H9 (cell line): Measurements from ENCODE around the gene DTX4. TPM values are rescaled to one million over a fixed set of nuclear protein-coding genes. Genes with fewer than 3 reads are reported as not detected.

Experiments used
- DNase-seq: peaks from one replicate; pipeline ENCODE4 v3.0.0-alpha.2; 2017
- H2AFZ ChIP-seq: one replicate; pipeline ENCODE4 v1.6.1; 2013; ENCODE audit warnings: mild to moderate bottlenecking, low read length, control low read depth, moderate library complexity
- H2AK5ac ChIP-seq: 2 replicates; pipeline ENCODE4 v1.6.1; 2013; ENCODE audit warnings: low read length, control low read depth, mixed read lengths; ENCODE audit not compliant: insufficient read length
- H2BK120ac ChIP-seq: one replicate; pipeline ENCODE4 v1.6.1; 2013; ENCODE audit warnings: low read depth, mild to moderate bottlenecking, low read length, control low read depth, inconsistent platforms; ENCODE audit not compliant: poor library complexity, severe bottlenecking
- H2BK12ac ChIP-seq: 2 replicates; pipeline ENCODE4 v1.6.1; 2013; ENCODE audit warnings: low read length, control low read depth, mixed read lengths, low read depth; ENCODE audit not compliant: insufficient read length
- H2BK15ac ChIP-seq: 2 replicates; pipeline ENCODE4 v1.6.1; 2013; ENCODE audit warnings: low read depth, low read length, control low read depth
- H2BK20ac ChIP-seq: one replicate; pipeline ENCODE4 v1.6.1; 2013; ENCODE audit warnings: low read depth, mild to moderate bottlenecking, low read length, control low read depth, inconsistent platforms; ENCODE audit not compliant: poor library complexity, severe bottlenecking
- H2BK5ac ChIP-seq: 2 replicates; pipeline ENCODE4 v1.6.1; 2013; ENCODE audit warnings: low read length, control low read depth, mixed read lengths; ENCODE audit not compliant: insufficient read length
- H3K14ac ChIP-seq: 2 replicates; pipeline ENCODE4 v1.6.1; 2013; ENCODE audit warnings: low read length, control low read depth; ENCODE audit not compliant: insufficient read depth
- H3K18ac ChIP-seq: 2 replicates; pipeline ENCODE4 v1.6.1; 2013; ENCODE audit warnings: low read depth, mild to moderate bottlenecking, mixed read lengths, low read length, control low read depth; ENCODE audit not compliant: insufficient read length
- H3K23ac ChIP-seq: 2 replicates; pipeline ENCODE4 v1.6.1; 2013; ENCODE audit warnings: low read length, control low read depth, mixed read lengths, low read depth; ENCODE audit not compliant: insufficient read length
- H3K23me2 ChIP-seq: 2 replicates; pipeline ENCODE4 v1.6.1; 2013; ENCODE audit warnings: low read depth, mild to moderate bottlenecking, mixed read lengths, low read length, control low read depth; ENCODE audit not compliant: insufficient read length, poor library complexity, severe bottlenecking
- H3K27ac ChIP-seq: 2 replicates; pipeline ENCODE4 v1.5.1; 2013; ENCODE audit warnings: low read length, control low read depth, mixed read lengths, low read depth; ENCODE audit not compliant: insufficient read length
- H3K27me3 ChIP-seq: 2 replicates; pipeline ENCODE4 v1.6.1; 2013; ENCODE audit warnings: low read length, control low read depth, inconsistent platforms; ENCODE audit not compliant: insufficient read depth
- H3K4ac ChIP-seq: 2 replicates; pipeline ENCODE4 v1.6.1; 2013; ENCODE audit warnings: low read depth, mild to moderate bottlenecking, control low read depth, inconsistent platforms, low read length, moderate library complexity
- H3K4me1 ChIP-seq: 2 replicates; pipeline ENCODE4 v1.6.1; 2013; ENCODE audit warnings: low read length, control low read depth, inconsistent platforms; ENCODE audit not compliant: insufficient read depth
- H3K4me2 ChIP-seq: 2 replicates; pipeline ENCODE4 v1.6.1; 2013; ENCODE audit warnings: low read length, control low read depth, mixed read lengths; ENCODE audit not compliant: insufficient read length, insufficient read depth
- H3K56ac ChIP-seq: 2 replicates; pipeline ENCODE4 v1.6.1; 2013; ENCODE audit warnings: low read depth, mild to moderate bottlenecking, mixed read lengths, low read length, control low read depth; ENCODE audit not compliant: insufficient read length
- H3K79me1 ChIP-seq: 2 replicates; pipeline ENCODE4 v1.6.1; 2013; ENCODE audit warnings: low read depth, mild to moderate bottlenecking, moderate library complexity, low read length, control low read depth, inconsistent platforms; ENCODE audit not compliant: insufficient read depth, poor library complexity, severe bottlenecking
- H3K79me2 ChIP-seq: 2 replicates; pipeline ENCODE4 v1.6.1; 2013; ENCODE audit warnings: low read length, control low read depth, inconsistent platforms; ENCODE audit not compliant: insufficient read depth
- H3K9ac ChIP-seq: 2 replicates; pipeline ENCODE4 v1.6.1; 2013; ENCODE audit warnings: low read length, control low read depth, mixed read lengths; ENCODE audit not compliant: insufficient read length; ENCODE audit errors: extremely low read depth
- H3K9me3 ChIP-seq: one replicate; pipeline ENCODE4 v1.6.1; 2013; ENCODE audit warnings: low read depth, low read length, inconsistent platforms; ENCODE audit not compliant: control insufficient read depth
- H3T11ph ChIP-seq: one replicate; pipeline ENCODE4 v1.6.1; 2013; ENCODE audit warnings: mild to moderate bottlenecking, low read length, control low read depth, inconsistent platforms
- H4K20me1 ChIP-seq: one replicate; pipeline ENCODE4 v1.6.1; 2013; ENCODE audit not compliant: control insufficient read depth, insufficient read length, insufficient read depth
- H4K5ac ChIP-seq: 2 replicates; pipeline ENCODE4 v1.6.1; 2013; ENCODE audit warnings: low read depth, mild to moderate bottlenecking, mixed read lengths, low read length, control low read depth; ENCODE audit not compliant: insufficient read length
- H4K8ac ChIP-seq: replicated peaks from 2 replicates; pipeline ENCODE4 v1.6.1; 2013; ENCODE audit warnings: low read length, control low read depth, mixed read lengths, low read depth; ENCODE audit not compliant: insufficient read length
- H4K91ac ChIP-seq: 2 replicates; pipeline ENCODE4 v1.6.1; 2013; ENCODE audit warnings: low read depth, mild to moderate bottlenecking, moderate library complexity, mixed read lengths, low read length, control low read depth; ENCODE audit not compliant: insufficient read length
- H3K27ac Mint-ChIP-seq, 3 experiments: 2 replicates in 2 of 3; 3 replicates in 1 of 3; pipeline ENCODE4 v1.8.0; 2020 to 2021; ENCODE audit warnings: mixed read lengths in 3 of 3, mild to moderate bottlenecking in 1 of 3, moderate library complexity in 1 of 3
- H3K27me3 Mint-ChIP-seq: 2 replicates; pipeline ENCODE4 v1.8.0; 2021; ENCODE audit warnings: low read depth, mild to moderate bottlenecking, moderate library complexity, mixed read lengths
- H3K36me3 Mint-ChIP-seq, 3 experiments: 2 replicates in 2 of 3; 3 replicates in 1 of 3; pipeline ENCODE4 v1.8.0; 2020 to 2021; ENCODE audit warnings: low read depth in 3 of 3, mixed read lengths in 3 of 3; ENCODE audit not compliant: insufficient read depth in 1 of 3
- H3K4me1 Mint-ChIP-seq, 2 experiments: 2 replicates each; pipeline ENCODE4 v1.8.0; 2020; ENCODE audit warnings: mixed read lengths in 2 of 2
- H3K4me3 Mint-ChIP-seq, 2 experiments: 2 replicates in 1 of 2; 3 replicates in 1 of 2; pipeline ENCODE4 v1.8.0; 2020 to 2021; ENCODE audit warnings: mild to moderate bottlenecking in 2 of 2, mixed read lengths in 2 of 2, moderate library complexity in 1 of 2
- H3K9me3 Mint-ChIP-seq, 2 experiments: 2 replicates in 1 of 2; 3 replicates in 1 of 2; pipeline ENCODE4 v1.8.0; 2020; ENCODE audit warnings: mild to moderate bottlenecking in 2 of 2, mixed read lengths in 2 of 2, moderate library complexity in 1 of 2
- WGBS: extraction: QIAGEN DNeasy Blood & Tissue Kit; methylation state at CpG from one replicate; pipeline ENCODE4 v1.1.7; 2013; ENCODE audit warnings: missing lambda C conversion rate, low lambda C conversion rate, mixed read lengths; ENCODE audit not compliant: insufficient read length; ENCODE audit errors: extremely low coverage; 5-methylcytosine and 5-hydroxymethylcytosine counted together
- total RNA-seq: library from RNA; stranded (reverse); gene quantifications from 2 replicates; pipeline ENCODE4 v1.2.1, GENCODE V29; 2021
- TF ChIP-seq, protein P1 (sequence below): fragments of 200-600 bp; sonication (generic); conservative IDR thresholded peaks from 3 replicates; pipeline ENCODE4 v1.8.0; 2021; ENCODE audit warnings: antibody characterized with exemption, mild to moderate bottlenecking

Gene DTX4
- total RNA-seq, 1 experiment from 2014 or later: 13.0 TPM

DNA sequence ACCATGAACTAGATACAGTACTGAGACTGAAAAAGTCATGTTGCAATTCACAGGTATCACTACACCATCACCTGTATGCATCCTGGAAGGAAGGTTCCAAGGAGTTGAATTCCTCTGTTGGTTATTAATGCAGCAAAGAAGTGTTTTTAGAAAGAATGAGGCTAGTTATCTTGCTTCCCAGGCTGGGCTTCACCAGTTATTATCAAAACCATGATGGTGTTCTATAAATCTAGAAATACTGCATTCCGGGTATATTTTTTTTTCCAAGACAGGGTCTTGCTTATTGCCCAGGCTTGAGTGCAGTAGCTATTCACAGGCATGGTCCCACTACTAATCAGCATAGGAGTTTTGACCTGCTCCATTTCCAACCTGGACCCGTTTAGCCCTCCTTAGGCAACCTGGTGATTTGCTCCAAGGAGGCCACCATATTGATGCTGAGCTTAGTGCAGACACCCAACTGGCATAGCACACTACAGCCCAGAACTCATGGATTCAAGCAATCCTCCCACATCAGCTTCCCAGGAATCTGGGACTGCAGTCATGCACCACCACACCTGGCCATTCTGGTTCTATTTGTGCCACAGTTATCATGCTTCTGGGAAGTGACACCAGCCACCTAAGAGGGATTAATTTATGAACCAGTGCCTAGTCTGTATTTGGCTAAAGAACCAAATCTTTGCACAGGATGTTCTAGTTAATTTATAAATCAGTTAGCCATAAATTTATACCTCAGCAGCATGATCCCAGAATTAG is 42.4 kb downstream of the DTX4 start:
- Histone ChIP-seq H2BK12ac (no peak overlapping the region), H3K23ac (no peak overlapping the region), H3K14ac (no peak overlapping the region), H3T11ph (no peak overlapping the region), H2BK20ac (no peak overlapping the region), H3K56ac (no peak overlapping the region), H3K18ac (no peak overlapping the region), H3K79me1 (no peaks in the 10 kb centered on the region), H2AFZ (no peak overlapping the region), H3K23me2 (no peaks in the 10 kb centered on the region), H4K91ac (no peak overlapping the region), H2BK5ac (no peak overlapping the region), H4K5ac (no peak overlapping the region), H2BK120ac (no peak overlapping the region), H2BK15ac (no peak overlapping the region), H3K4me1 (no peaks in the 10 kb centered on the region), H4K8ac (no peak overlapping the region), H3K27me3 (no peaks in the 10 kb centered on the region), H3K4me2 (no peak overlapping the region), H3K9ac (no peak overlapping the region), H4K20me1 (no peaks in the 10 kb centered on the region), H3K9me3 (no peaks in the 10 kb centered on the region), H3K27ac (no peak overlapping the region), H3K79me2 (no peaks in the 10 kb centered on the region), H3K4ac (no peak overlapping the region), H2AK5ac (no peak overlapping the region)
- H3K36me3 Mint-ChIP-seq: no peaks in the 10 kb centered on the region
- H3K4me3 Mint-ChIP-seq: no peak overlapping the region
- no peak overlapping the region for H3K27ac Mint-ChIP-seq
- TF ChIP-seq, protein P1, sequence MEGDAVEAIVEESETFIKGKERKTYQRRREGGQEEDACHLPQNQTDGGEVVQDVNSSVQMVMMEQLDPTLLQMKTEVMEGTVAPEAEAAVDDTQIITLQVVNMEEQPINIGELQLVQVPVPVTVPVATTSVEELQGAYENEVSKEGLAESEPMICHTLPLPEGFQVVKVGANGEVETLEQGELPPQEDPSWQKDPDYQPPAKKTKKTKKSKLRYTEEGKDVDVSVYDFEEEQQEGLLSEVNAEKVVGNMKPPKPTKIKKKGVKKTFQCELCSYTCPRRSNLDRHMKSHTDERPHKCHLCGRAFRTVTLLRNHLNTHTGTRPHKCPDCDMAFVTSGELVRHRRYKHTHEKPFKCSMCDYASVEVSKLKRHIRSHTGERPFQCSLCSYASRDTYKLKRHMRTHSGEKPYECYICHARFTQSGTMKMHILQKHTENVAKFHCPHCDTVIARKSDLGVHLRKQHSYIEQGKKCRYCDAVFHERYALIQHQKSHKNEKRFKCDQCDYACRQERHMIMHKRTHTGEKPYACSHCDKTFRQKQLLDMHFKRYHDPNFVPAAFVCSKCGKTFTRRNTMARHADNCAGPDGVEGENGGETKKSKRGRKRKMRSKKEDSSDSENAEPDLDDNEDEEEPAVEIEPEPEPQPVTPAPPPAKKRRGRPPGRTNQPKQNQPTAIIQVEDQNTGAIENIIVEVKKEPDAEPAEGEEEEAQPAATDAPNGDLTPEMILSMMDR: no peak
- no CpG with 5 or more reads among the region's 2 CpGs for WGBS
- no peaks in the 10 kb centered on the region for H3K27me3 Mint-ChIP-seq
- no peak for DNase-seq
- H3K9me3 Mint-ChIP-seq: no peaks in the 10 kb centered on the region
- no peaks in the 10 kb centered on the region for H3K4me1 Mint-ChIP-seq
